Glomerular endothelial cell (primary cell): ENCODE measurements around the gene APOL1. TPM values are rescaled to one million over a fixed set of nuclear protein-coding genes. Genes with fewer than 3 reads are reported as not detected.
"Not testable (repeated sequence)": the region's sequence is repeated elsewhere in the genome, so short reads cannot be mapped to it uniquely, and the experiment has no call there.

Experiments used
- DNase-seq: peaks from one replicate; pipeline ENCODE4 v3.0.0-alpha.2; 2011; ENCODE audit warnings: low read depth, low spot score; ENCODE audit errors: extremely low read depth
- total RNA-seq: library from RNA; depleted of rRNA; stranded (reverse); fragments of >200 nt; gene quantifications from 2 replicates; pipeline ENCODE4 v1.2.3, GENCODE V29; 2015

The APOL1 gene, protein sequence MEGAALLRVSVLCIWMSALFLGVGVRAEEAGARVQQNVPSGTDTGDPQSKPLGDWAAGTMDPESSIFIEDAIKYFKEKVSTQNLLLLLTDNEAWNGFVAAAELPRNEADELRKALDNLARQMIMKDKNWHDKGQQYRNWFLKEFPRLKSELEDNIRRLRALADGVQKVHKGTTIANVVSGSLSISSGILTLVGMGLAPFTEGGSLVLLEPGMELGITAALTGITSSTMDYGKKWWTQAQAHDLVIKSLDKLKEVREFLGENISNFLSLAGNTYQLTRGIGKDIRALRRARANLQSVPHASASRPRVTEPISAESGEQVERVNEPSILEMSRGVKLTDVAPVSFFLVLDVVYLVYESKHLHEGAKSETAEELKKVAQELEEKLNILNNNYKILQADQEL
- 77.0 and 117 TPM in 2 replicates for total RNA-seq

- DNase-seq, result no peak
Measured at GRCh38 chr22:36252754-36253522, at the start of gene APOL1. APOL1 (plus strand) TSS chr22:36253133; CDS start chr22:36254956, 1,823 bp downstream.

DNA sequence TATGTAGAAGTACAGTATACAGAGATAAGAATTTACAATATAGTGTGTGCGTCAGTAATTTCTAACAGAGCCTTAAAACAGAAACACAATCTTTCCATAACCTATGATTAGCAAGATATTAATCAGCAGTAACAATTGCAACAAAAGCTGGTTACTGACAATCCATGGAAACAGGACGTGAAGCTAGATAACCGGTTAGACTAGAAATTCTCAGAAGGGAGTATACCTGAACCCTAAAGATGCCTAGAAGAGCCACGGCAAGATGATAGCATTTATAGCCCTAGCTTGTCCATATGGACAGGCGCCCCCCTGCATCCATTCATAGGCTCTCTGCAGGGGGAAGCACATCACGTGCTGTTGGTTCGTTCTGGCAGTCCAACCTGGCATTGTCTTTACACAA, 49.5 kb upstream of the APOL1 start:
- not testable (repeated sequence) for DNase-seq

DNA sequence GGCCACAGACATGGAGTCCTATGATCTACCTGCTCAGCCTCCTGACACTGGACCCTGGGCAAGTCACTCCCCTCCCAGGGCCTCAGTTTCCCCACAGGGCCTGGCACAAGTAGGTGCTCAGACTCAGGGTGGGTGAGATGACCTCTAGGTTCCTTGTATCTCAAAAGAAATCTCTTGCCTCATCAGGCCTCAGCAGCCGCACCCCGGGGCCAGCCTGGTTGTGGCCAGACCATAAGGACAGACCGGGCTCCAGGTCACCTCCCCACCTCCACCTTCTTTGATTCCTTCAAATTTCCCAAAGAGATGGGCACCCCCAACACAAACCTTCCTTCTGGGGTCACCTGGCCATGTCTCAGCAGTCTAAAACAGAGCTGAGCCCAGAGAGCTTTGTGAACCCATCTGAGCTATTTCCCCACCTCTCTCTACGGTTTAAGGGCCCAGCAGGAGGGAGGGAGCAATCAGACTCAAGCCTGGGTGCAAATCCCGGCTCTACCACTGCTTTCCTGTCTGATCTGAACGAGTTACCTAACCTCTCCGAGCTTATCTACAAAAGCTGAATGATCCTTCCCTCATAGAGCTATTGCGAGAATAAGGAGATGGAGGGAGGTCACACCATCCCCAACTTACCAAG, 48.8 kb upstream of the APOL1 start:
- DNase-seq, result no peak

DNA sequence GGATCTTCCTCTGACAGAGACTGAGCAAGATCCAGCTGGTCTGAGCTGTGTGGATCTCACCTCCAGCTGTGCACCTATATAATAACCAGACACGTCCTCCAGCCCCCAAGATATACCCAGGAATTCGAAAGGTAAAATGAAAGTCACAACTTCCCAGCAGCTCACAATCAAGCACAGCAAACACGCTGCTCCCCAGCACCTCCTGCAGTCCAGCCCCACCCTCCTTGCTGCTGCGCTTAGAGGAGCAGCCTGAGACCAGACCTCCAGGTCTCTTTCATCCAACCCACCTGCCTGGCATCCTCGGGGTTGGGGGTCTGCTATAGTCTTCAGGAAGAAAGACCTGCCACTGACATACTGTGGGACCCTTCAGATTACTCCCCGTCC, 48.3 kb upstream of the APOL1 start:
- no peak for DNase-seq

DNA sequence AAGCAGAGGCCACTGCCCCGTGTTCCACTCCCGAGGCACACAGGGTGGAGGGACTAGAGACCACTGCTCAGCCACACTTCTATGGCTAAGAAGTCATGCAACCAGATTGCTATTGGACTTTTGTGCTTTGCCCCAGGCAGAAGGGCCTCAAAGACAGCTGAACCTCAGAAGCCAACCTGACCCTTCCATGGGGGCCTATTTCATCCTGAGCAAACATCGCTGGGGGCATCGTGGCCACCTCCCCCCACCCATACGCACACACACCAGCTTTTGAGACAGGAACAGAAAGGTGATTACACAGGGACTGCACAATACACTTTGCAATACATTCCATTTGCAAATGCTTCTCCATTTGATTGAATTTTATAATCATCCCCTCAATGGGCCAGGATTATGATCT, 47.4 kb upstream of the APOL1 start:
- not testable (repeated sequence) for DNase-seq

DNA sequence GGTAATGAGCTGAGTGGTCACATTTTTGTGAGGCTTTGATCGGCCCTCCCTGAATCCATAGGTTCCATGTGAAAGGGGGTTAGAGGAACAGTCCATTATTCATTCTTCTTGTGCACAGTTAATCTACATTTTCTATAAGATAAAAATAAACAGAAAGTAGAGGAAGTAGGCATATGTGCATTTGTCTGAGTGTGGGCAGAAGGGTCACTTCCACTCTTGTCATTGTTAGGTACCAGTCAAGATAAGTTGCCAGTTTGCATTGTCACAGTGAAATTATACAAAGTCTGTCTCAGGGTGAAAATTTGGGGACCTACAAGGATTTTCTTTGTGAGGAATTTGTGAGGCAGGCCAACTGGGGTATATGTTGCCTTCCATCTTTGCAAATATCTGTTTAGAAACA, 46.7 kb upstream of the APOL1 start:
- no peak for DNase-seq

DNA sequence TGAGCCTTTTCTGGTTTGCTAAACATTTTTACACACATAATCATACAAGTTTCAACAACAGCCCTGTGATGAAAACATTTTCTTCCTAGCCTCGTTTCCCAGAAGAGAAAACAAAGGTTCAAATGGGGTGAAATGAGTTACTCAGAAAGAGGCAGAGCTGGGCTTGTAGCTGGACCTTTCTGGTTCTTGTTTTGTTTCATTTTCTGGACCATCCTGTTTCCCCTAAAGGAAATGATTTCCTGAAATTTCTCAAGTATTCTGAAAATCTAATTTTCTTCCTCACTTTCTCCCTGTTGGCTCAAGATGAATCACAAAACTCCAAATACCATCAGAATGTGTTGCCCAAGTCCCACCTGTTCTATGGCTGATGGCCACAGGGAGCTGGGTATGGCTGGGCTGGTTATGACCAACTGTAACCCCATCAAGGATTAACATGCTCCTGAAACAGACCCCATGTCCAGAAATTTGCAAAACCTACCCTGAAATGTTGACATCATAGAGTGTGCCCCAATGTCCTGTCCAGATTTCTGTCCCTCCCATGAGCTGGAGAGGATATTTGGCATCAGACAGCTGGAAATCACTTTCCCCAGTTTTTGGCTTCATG, 44.7 kb upstream of the APOL1 start:
- DNase-seq, result no peak

DNA sequence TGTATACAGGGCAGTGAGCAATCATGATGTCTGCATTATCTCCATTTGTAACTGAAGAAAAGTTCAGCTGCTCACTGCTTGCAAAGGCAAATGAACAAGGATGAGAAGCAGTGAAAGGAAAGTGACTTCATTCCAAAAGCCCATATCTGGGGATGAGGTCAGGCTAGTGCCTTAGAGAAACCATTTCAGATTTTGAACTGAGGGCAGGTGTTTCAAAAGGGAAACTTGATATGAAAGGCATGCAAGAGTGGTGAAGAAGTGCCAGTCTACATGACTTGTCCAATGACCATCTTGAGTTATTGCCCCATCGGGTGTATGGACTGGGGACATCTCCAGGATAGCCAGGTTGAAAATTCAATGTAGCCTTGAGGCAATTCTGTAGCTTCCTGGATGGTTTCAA, 44.0 kb upstream of the APOL1 start:
- DNase-seq, result no peak

- DNase-seq, result not testable (repeated sequence)
Measured at GRCh38 chr22:36209488-36209908, 43.4 kb upstream of the APOL1 start.

- DNase-seq, result no peak
Measured at GRCh38 chr22:36210224-36210623, 42.7 kb upstream of the APOL1 start.

DNA sequence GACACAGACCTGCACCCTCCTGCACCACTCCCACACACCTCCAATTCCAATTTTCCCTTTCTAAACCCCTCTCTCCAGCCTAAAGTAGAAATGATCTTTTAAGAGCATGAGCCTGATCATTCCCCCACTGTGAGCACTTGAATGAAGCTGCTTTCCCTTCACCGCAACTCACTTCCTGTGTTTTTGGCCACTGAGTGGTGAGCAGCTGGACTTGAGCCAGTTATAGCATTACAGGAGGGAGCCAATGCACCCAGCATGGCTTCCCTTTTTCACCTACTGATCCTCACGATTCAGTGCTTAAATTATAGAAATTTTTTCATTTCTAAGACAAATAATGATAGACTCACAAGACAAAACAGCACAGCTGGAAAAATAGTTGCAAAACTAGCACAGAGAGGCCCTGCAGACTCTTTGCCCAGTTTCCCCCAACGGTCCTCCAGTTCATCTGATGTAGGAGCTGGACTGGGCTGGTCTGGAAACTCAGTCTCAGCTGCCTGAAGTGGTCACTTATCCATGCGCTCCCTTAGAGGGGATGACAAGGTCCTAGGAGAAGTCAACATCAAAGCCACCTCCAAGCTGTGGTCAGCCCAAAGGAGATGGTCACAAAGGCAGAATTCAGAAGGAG, 41.6 kb upstream of the APOL1 start:
- DNase-seq, result no peak

- DNase-seq, result no peak
Measured at GRCh38 chr22:36212901-36213300, 40.0 kb upstream of the APOL1 start.

DNA sequence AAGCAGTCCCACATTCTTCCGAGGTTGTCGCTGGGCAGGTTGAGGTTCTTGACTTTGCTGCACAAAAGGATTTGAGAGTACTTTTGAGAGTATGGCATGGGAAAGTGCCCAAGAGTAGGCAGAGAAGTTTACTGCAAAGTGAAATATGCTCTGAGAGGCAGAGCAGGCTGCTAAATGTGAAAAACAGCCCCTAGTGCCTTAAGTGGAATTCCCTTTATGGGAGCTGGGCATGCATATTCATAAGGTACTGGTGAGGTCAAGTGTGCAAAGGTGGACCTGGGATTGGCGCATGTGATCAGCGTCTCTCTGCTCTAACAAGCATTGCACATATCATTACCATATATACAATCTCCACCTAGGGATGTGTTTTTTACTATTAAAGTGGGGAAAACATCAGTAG, 39.3 kb upstream of the APOL1 start:
- DNase-seq, result no peak

- DNase-seq, result no peak
Measured at GRCh38 chr22:36215981-36216380, 37.0 kb upstream of the APOL1 start.

GRCh38 chr22:36218648-36219193, 34.2 kb upstream of the APOL1 start:
- DNase-seq, result no peak

DNA sequence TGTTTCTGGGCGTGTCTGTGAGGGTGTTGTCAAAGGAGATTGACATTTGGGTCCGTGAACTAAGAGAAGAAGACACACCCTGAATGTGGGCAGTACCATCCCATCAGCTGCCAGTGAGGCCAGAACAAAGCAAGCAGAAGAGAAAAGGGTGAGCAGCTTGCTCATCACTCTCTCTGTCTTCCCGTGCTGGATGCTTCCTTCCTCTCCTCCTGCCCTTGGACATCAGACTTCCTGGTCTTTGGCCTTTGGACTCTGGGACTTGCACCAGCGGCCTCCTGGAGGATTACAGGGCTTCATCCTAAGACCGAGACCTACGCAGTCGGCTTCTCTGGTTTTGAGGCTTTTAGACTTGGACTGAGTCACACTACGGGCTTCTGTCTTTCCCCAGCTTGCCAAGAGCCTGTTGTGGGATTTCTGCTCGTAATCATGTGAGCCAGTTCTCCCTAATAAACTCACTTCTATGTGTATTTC, 32.4 kb upstream of the APOL1 start:
- no peak for DNase-seq

DNA sequence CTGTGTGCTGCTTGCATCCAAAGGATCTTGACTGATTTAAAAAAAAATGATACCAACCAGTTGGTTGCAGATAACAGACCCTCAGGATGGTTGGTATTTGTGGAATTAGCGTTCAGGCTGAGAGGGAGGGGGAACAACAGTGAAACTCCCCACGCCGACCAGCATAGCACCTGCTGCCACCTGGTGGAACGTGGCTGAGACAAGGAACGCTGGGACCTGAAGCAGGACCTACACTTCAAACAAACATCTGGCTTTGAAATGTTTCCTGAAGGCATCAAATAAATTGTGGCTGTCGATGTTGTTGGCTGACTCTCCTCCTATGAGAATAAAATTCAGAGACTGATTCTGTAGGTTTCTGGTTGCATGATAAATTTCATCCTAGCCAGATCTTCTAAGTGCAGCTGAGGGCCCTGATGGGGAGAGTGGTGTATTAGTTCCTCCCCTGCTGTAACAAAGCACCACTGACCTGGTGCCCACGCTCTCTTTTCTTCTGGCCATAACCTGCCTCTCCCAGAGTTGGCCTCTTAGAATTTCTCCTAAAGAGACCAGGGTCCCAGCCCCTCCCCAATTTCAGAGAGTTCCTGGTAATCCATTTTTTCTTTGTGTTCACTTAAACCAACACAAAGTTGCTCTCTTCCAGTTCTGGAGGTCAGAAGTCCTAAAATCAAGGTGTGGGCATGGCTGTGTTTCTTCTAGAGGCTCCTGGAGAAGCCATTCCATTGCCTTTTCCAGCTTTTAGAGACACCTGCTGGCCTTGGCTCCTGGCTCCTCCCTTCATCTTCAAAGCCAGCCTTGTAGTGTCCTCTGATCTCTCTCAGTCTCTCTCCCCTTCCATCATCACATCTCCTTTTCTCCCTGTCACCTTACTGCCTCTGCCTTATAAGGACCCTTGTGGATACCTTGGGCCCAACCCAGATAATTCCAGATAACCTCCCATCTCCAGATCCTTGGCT, 30.9 kb upstream of the APOL1 start:
- DNase-seq, result no peak

GRCh38 chr22:36222887-36223450, 30.0 kb upstream of the APOL1 start:
- no peak for DNase-seq

- DNase-seq, result no peak
Measured at GRCh38 chr22:36223504-36223903, 29.4 kb upstream of the APOL1 start.
